Adrenal gland (tissue), 5 donors: ENCODE measurements around the gene ANKRD36.

Experiments used
- CTCF ChIP-seq, 6 experiments: fragments of 450-650 bp in 4 of 6; fragments of 200-600 bp in 2 of 6; sonication (generic) in 1 of 6; IDR thresholded peaks; 1 replicate in 5 of 6; 2 replicates in 1 of 6; pipeline versions ENCODE4 v1.5.1 to v1.8.0; 2016 to 2021; ENCODE audit warnings: antibody characterized with exemption in 6 of 6, mild to moderate bottlenecking in 2 of 6, moderate library complexity in 1 of 6
- POLR2A ChIP-seq, 2 donors: fragments of 450-650 bp; IDR thresholded peaks; one replicate each; pipeline ENCODE4 v1.6.1; 2017; ENCODE audit warnings: antibody characterized with exemption in 2 of 2, mild to moderate bottlenecking in 2 of 2, moderate library complexity in 1 of 2
- donor health status: DM: no; HTN: no; CAD: no.

DNA sequence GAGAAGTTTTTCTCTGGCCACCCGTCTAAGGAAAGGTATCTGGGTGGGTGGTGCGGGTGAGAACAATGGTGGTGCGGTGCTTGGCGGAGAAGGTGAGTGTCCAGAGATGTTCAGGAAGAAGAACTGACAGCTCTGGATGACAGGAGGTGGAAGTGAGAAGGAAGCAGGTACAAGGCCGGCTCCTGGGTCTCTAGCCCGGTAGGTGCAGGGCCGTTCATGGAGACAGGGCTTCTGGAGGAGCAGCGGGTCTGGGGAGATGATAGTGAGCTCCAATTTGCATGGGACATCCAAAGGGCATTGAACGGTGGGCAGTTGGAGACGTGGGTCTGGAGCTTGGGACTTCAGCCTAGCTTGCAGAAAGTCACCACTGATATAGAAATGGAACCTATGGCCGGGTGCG lies 17.3 kb upstream of the ANKRD36 start:
- TF ChIP-seq CTCF (IDR thresholded peaks at IDR 0.05) (no peak), POLR2A (IDR thresholded peaks at IDR 0.05) (no peak)
